HL-60/S4 treated with retinoic acid at 250 ng/mL for 4 days and 3 days (cell line): Measurements from ENCODE around the gene GNAS.
"Not testable (repeated sequence)": the region's sequence is repeated elsewhere in the genome, so short reads cannot be mapped to it uniquely, and the experiment has no call there.

ENCODE experiments used
- in situ Hi-C: fragments of 300-500 bp; cut with MboI; formaldehyde crosslinking; loops from 2 replicates; pipeline ENCODE4 v1.7.0; 2022; ENCODE audit warnings: low sequenced_read_pairs

Gene GNAS

GRCh38 chr20:58826271-58826670, 26.2 kb upstream of the GNAS start:
- in situ Hi-C loops: no loop called here

DNA sequence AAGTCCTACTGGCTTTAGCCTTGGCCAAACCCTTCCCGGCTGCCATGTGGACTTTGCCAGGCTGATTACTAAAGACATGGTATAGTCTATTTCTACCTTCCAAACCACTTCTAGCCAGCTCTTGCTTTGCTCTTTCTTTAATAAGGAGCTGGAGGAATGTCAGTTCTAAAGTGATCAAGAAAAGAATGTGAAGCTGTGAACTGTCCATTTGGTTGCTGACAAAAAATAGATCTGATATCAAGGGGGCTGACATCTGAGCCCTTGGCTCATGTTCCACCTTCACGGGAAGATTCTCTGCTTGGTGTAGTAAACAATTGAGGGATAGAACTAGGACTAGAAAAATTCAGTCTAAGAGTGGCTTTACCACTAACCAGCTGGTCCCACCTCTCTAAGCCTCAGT, 24.4 kb upstream of the GNAS start:
- in situ Hi-C loops: no loop called here

DNA sequence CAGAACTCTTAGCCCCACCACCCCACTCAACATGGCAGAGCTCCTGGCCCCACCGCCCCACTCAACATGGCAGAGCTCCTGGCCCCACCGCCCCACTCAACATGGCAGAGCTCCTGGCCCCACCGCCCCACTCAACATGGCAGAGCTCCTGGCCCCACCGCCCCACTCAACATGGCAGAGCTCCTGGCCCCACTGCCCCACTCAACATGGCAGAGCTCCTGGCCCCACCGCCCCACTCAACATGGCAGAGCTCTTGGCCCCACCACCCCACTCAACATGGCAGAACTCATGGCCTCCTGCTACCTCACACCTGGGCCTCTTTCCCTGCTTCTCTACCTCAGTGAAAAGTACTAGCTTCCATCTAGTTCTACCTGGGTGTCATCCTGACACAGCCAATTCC, 23.7 kb upstream of the GNAS start:
- in situ Hi-C loops: not testable (repeated sequence)

DNA sequence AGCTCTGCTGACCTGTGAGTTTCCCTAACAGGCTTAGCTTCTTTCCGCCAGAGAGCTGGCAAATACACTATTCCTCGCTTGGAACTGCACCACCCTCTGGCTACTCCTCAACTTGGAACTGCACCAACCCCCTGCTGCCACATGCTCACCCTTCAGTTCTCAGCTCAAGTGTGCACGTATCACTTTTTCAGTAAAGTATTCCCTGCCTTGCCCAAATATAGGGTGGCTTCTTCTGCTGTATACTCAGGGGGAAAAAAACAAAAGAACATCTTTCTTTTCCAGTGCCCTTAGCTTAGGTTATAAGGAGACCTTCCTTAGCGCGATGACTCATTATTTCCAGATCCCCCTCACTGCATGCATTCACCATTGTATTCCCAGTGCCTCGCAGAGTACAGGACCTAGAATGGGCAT, 23.0 kb upstream of the GNAS start:
- in situ Hi-C loops: no loop called here

- in situ Hi-C loops: no loop called here
These were observed 20.1 kb upstream of the GNAS start for GRCh38 chr20:58832457-58832856.

DNA sequence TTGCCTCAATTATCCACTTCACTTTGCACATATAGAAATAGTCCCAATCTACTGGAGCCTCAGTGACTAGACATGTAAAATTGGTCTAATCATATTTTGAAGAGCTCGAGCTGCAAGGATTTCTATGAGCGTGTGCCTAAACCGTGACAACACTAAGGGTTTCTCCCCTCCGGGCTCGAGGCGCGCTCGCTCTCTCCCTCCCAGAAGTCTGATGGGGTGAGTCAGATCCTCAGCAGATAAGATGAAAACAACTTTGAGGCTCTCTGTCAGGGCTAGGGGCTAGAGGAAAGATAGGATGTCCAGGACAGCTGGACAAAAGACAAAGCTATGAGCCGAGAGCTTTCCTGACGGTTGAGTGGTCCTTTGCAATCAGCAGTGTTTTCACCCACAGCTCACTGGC, 18.6 kb upstream of the GNAS start:
- in situ Hi-C loops: no loop called here

DNA sequence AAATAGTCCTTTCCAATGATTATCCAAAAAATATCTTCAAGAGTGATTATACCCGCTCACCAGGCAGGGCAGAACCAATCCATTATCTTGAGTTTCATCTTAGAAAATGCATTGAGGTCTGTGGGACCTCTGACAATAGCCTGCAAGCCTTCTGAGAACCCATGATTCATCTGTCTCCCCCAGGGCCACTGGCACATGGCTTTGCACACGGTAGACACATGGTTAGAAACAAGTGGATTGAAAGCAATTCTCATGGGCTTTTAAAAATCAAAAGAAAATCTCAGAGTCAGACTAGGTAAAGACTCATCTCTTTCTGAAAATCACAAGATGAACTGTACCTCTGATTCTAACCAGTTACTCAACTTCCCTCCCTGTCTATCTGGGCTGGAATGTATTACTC, 17.3 kb upstream of the GNAS start:
- in situ Hi-C loops: no loop called here

DNA sequence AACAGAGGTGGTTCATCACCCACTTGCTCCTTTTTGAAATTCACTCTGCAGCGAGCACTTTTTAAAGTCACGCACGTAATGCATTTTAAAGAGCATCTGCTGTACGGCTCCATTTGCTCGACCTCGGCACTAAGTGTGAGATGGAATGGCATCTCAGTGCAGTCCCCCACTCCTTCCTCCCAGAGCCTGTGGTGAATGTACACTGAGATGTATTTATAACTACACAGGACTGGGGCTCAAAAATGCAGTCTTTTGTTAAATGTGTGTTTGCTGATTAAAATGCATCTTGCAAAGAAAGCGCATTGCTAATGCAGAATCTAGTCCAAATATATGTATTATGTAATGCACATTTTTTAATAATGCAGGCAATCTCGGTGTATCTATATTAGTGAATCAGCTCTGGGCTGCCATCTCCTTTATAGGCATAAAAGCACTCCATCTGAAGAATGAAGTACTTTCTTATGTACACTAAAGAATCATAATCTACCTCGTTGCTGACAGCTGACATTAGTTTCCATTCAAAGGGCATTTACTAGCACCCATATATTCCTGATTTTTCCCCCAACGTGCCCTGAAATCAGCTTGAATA, 15.8 kb upstream of the GNAS start:
- in situ Hi-C loops: no loop called here

GRCh38 chr20:58837717-58838116, 14.8 kb upstream of the GNAS start:
- in situ Hi-C loops: no loop called here

GRCh38 chr20:58838174-58838573, 14.3 kb upstream of the GNAS start:
- in situ Hi-C loops: no loop called here

DNA sequence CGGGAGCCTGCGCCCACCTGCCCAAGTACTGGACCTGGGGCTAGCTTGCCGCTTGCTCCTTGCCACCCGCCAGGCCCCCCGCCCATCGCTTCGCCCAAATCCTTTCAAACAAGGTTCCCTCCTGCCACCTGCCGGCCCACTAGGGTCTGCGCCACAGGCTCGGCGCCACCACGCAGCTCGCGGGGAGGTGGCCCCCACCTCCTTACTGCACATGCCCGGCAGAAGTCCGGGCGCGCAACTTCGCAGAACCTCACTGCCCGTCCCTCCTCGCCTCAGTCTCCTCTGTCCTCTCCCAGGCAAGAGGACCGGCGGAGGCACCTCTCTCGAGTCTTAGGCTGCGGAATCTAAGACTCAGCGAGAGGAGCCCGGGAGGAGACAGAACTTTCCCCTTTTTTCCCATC, 13.0 kb upstream of the GNAS start:
- in situ Hi-C loops: no loop called here

DNA sequence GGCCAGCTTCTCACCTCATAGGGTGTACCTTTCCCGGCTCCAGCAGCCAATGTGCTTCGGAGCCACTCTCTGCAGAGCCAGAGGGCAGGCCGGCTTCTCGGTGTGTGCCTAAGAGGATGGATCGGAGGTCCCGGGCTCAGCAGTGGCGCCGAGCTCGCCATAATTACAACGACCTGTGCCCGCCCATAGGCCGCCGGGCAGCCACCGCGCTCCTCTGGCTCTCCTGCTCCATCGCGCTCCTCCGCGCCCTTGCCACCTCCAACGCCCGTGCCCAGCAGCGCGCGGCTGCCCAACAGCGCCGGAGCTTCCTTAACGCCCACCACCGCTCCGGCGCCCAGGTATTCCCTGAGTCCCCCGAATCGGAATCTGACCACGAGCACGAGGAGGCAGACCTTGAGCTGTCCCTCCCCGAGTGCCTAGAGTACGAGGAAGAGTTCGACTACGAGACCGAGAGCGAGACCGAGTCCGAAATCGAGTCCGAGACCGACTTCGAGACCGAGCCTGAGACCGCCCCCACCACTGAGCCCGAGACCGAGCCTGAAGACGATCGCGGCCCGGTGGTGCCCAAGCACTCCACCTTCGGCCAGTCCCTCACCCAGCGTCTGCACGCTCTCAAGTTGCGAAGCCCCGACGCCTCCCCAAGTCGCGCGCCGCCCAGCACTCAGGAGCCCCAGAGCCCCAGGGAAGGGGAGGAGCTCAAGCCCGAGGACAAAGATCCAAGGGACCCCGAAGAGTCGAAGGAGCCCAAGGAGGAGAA, 12.3 kb upstream of the GNAS start:
- in situ Hi-C loops: no loop called here

DNA sequence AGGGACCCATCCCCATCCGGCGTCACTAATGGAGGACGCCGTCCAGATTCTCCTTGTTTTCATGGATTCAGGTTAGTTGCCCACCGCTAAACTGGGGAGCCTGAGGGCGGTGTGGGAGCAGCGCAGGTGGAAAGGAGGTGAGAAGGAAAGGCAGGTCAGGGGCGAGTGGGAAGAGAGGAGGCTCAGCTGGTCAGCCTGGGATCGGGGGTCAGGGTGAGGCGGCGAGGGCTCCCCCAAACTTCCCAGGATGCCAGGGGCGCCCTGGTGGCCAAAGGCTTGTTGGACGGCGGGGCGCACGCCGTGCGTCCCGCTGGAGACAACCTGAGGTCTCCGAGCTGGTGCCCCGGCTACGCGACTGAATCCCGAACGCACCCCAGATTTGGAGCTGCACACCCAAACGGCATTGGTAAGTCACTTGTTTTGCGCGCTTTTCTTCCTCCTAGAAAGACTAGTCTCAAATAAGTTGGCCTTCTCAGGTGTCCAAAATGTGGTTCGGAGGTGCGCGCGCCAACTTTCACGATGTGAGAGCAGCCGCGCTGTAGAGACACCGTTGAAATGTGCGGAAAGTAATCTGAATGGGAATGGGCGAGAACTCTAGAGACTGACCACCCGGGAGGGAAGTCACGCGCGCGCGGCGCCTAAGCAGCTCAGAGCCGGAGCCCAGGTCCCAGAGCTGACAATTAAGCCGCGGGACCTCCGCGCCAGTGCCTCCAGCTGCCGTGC, 11.5 kb upstream of the GNAS start:
- in situ Hi-C loops: no loop called here

GRCh38 chr20:58841539-58842264, 10.8 kb upstream of the GNAS start:
- in situ Hi-C loops: no loop called here

- in situ Hi-C loops: no loop called here
These were observed 10.2 kb upstream of the GNAS start for GRCh38 chr20:58842276-58842675.

GRCh38 chr20:58843128-58843556, 9.4 kb upstream of the GNAS start:
- in situ Hi-C loops: no loop called here

DNA sequence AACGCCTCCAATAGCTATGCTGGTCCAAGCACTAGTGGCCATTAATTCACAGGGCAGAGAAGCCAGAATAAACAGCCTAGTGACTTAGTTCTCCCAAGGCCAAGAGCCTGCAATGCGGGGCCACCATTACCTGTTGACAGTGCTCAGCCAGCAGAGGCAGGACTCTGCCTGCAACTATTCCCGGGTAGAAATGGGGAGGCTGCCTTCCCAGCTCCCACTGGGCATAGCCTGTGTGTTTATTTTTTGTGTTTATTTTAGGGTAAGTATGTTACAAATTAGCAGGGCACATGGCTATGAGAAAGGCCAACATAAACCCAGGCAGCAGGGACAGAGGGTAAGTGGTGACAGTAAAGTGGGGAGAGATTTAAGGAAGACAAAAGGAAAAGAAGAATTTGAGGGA, 6.8 kb upstream of the GNAS start:
- in situ Hi-C loops: no loop called here

DNA sequence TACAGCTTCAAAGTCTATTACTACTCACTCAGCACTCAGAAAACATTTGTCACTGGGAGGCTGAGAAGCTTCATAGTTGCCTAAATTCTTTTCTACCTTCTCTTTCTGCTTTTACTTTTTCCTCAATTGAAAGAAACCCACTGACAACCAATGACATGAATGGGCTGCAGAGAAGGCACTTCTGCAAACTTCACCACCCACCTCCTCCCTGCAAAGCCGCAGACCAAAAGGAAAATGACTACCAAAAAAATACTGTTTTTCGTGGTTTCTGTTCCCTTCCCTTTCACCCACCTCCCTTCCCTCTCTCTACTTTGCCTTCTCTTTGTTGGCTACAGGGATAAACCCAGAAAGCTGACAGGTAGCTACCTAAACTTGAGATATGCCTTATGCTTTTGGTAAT, 5.1 kb upstream of the GNAS start:
- in situ Hi-C loops: no loop called here

- in situ Hi-C loops: loop anchor here (25.0 kb wide), 2 partner anchors 562 to 613 kb away; partner anchors contain the start of gene ANKRD60
These were observed 1.8 kb upstream of the GNAS start, which contains the start of gene GNAS-AS1 for GRCh38 chr20:58850693-58851174. Gene GNAS-AS1 (minus strand): TSS chr20:58850902.

DNA sequence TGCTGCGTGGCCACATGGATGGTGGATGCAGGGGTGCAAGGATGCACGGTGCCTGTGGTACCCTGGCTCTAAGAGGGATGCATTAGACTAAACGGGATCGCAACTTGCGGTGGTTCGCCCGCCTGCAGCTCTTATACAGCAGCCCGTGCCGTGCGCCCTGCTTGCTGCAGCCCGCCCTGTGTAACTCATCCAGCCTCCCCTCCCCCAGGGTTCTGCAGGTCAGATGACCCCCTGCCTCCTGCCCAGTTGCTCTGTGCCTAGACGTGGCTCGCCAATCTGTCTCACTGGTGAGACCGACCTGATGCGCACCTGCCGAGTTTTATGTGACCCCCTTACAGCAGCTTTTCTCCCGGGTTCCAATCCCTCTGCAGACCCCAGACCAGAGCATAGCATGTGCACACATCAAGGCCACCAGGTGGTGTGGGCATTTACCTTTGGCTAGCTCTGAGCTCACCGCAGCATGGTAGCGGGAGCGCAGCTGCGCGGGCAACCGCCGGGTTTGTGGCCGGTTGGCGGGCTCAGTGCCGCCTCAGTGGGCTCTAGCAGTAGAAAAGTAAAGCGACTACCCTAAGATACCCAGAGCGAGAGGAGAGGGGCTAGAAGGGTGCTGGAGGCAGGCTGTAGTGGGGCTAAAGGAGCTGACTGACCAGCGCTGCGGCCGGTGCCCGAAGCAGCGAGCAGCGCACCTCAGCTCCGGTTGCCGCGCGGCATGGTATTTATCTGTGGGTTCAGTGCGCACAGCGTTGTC, 1.1 kb upstream of the GNAS start:
- in situ Hi-C loops: loop anchor here (25.0 kb wide), 2 partner anchors 561 to 614 kb away; partner anchors contain the start of gene ANKRD60
